NOMO-1 treated with DMSO at 0.1 percent for 48 hours (cell line): ENCODE measurements around the gene PCDHGB4.
"Not testable (repeated sequence)": the region's sequence is repeated elsewhere in the genome, so short reads cannot be mapped to it uniquely, and the experiment has no call there.

Experiments
- DNase-seq: peaks from one replicate; lab custom pipeline; 2025; ENCODE audit not compliant: unreplicated experiment; lab: John Stamatoyannopoulos, UW

The PCDHGB4 gene

GRCh38 chr5:141397756-141398551 is 10.5 kb downstream of the PCDHGB4 start, which contains the start of gene PCDHGB5:
PCDHGB5 (plus strand) TSS chr5:141397947; CDS start chr5:141398128, 181 bp downstream.
- DNase-seq = not testable (repeated sequence)

- no peak for DNase-seq
Measured at GRCh38 chr5:141398608-141399007, 11.1 kb downstream of the PCDHGB4 start.

GRCh38 chr5:141399555-141400258 is 12.2 kb downstream of the PCDHGB4 start:
- no peak for DNase-seq

GRCh38 chr5:141402553-141403243 is 15.2 kb downstream of the PCDHGB4 start, which contains the start of gene PCDHGA9:
PCDHGA9 (plus strand) TSS chr5:141402778; CDS start chr5:141402953, 175 bp downstream.
- DNase-seq = no peak

GRCh38 chr5:141403387-141403786 is 15.9 kb downstream of the PCDHGB4 start:
- DNase-seq = no peak

GRCh38 chr5:141407790-141408505 is 20.4 kb downstream of the PCDHGB4 start, which contains the start of gene PCDHGB6:
PCDHGB6 (plus strand) TSS chr5:141408021; CDS start chr5:141408203, 182 bp downstream.
- peak; percentile 27 for DNase-seq

- no peak for DNase-seq
Measured at GRCh38 chr5:141409598-141410306, 22.3 kb downstream of the PCDHGB4 start.

- no peak for DNase-seq
Measured at GRCh38 chr5:141411575-141411974, 24.1 kb downstream of the PCDHGB4 start.

- peak; percentile 63 for DNase-seq
Measured at GRCh38 chr5:141412854-141413539, 25.5 kb downstream of the PCDHGB4 start, which contains the start of gene PCDHGA10. PCDHGA10 (plus strand) TSS chr5:141412987; CDS start chr5:141413176, 189 bp downstream.

GRCh38 chr5:141413540-141414069 is 26.1 kb downstream of the PCDHGB4 start:
- DNase-seq = no peak

GRCh38 chr5:141414548-141415274 is 27.2 kb downstream of the PCDHGB4 start:
- DNase-seq = not testable (repeated sequence)

GRCh38 chr5:141415275-141415618 is 27.7 kb downstream of the PCDHGB4 start:
- not testable (repeated sequence) for DNase-seq

- DNase-seq = peak; percentile 58
Measured at GRCh38 chr5:141417494-141418172, 30.1 kb downstream of the PCDHGB4 start, which contains the start of gene PCDHGB7. PCDHGB7 (plus strand) TSS chr5:141417677; CDS start chr5:141417860, 183 bp downstream.

GRCh38 chr5:141419074-141419880 is 31.8 kb downstream of the PCDHGB4 start:
- no peak for DNase-seq

GRCh38 chr5:141420855-141421488 is 33.5 kb downstream of the PCDHGB4 start, which contains the start of gene PCDHGA11:
PCDHGA11 (plus strand) TSS chr5:141421051; CDS start chr5:141421228, 177 bp downstream.
- DNase-seq = peak; percentile 52

GRCh38 chr5:141421489-141421855 is 34.0 kb downstream of the PCDHGB4 start:
- no peak for DNase-seq
